ENCODE data around the gene FLACC1. TPM values are rescaled to one million over a fixed set of nuclear protein-coding genes. Genes with fewer than 3 reads are reported as not detected.
A peak's percentile ranks its signal among the peaks of the same experiment; 100 is the strongest.

The FLACC1 gene
- total and polyA plus RNA-seq, 9 of the 15 experiments (the other 6 are each of a cell fraction or from before 2014, with no cell fraction given) = 0.07 to 0.68 (median 0.22) TPM; not detected in 2

GRCh38 chr2:201271917-201272316 lies 85.2 kb downstream of the FLACC1 start:
- no peaks in the 10 kb centered on the region for H3K9me1 ChIP-seq (ENCODE audit: control insufficient read depth, insufficient read depth, low read length)
- H3K9me3 ChIP-seq (replicated peaks; ENCODE audit: control insufficient read depth, insufficient read depth, low read depth, low read length) = no peaks in the 10 kb centered on the region
- TF ChIP-seq TRIM28 (IDR thresholded peaks at IDR 0.05) (no peak), POLR2B (IDR thresholded peaks at IDR 0.05; ENCODE audit: low read depth, partially characterized antibody) (peak; percentile 43), TSC22D4 (tag; IDR thresholded peaks at IDR 0.05) (0 out of 2 replicates have a peak, but pooled peaks have one; percentile 12)
- no peak overlapping the region for H3K4me2 ChIP-seq (ENCODE audit: insufficient read depth, low read length)
- no peaks in the 10 kb centered on the region for H3K27me3 ChIP-seq (ENCODE audit: control insufficient read depth in 2 of 2, insufficient read depth in 2 of 2, low read length in 2 of 2)
- H4K20me1 ChIP-seq (replicated peaks; ENCODE audit: control insufficient read depth, insufficient read depth, low read length) = no peaks in the 10 kb centered on the region
- FAIRE-seq = no peak
- no peak overlapping the region for H3K9ac ChIP-seq (ENCODE audit: insufficient read depth in 1 of 2, low read depth in 2 of 2, low read length in 2 of 2)
- no peak overlapping the region for H3K4me3 ChIP-seq
- H3K27ac ChIP-seq (ENCODE audit: extremely low read depth, low read depth, low read length) = no peak overlapping the region
- BruUV-seq (replicated peaks) = no TSS peak
- ChIA-PET CTCF (ENCODE audit: low intra/inter-chr PET ratio) (no interaction called here), POLR2A (no interaction called here)
- peaks cover 0 to 8% of the 10 kb centered on the region in 2 experiments; a peak in 3 of 5 replicates for H3K4me1 ChIP-seq (replicated peaks in 1 of 2; ENCODE audit: control insufficient read depth in 2 of 2, insufficient read depth in 2 of 2, low read length in 2 of 2)
- in situ Hi-C loops (cut with MboI) = no loop called here
- 90% methylated on average over 2 of the region's 2 CpGs for WGBS (ENCODE audit: insufficient coverage, low coverage, missing lambda C conversion rate)
- no peaks in the 10 kb centered on the region for H3K79me2 ChIP-seq (ENCODE audit: control insufficient read depth, insufficient read depth, low read length)
- intact Hi-C loops (cut with micrococcal nuclease) = no loop called here
- ATAC-seq = no peak
- peaks cover 70% of the 10 kb centered on the region; the same call in 2 of the 3 replicates for H3K36me3 ChIP-seq (ENCODE audit: control insufficient read depth, insufficient read depth, low read length)
- H2AFZ ChIP-seq (ENCODE audit: low read depth, low read length) = no peak overlapping the region
- no peak for DNase-seq (ENCODE audit: extremely low read depth in 1 of 4, low spot score in 3 of 4)

GRCh38 chr2:201270293-201271001 lies 86.7 kb downstream of the FLACC1 start:
- ATAC-seq (peak; percentile 61), DNase-seq (ENCODE audit: extremely low read depth in 1 of 4, low spot score in 3 of 4) (no peak), FAIRE-seq (no peak)
- Histone ChIP-seq H3K79me2 (ENCODE audit: control insufficient read depth, insufficient read depth, low read length) (0 out of 3 replicates have a peak, but pooled peaks cover 2% of the 10 kb centered on the region), H3K4me1 (replicated peaks in 1 of 2; ENCODE audit: control insufficient read depth in 2 of 2, insufficient read depth in 2 of 2, low read length in 2 of 2) (peaks cover 0 to 8% of the 10 kb centered on the region in 2 experiments; a peak in 3 of 5 replicates), H3K9me1 (ENCODE audit: control insufficient read depth, insufficient read depth, low read length) (no peaks in the 10 kb centered on the region), H2AFZ (ENCODE audit: low read depth, low read length) (no peak overlapping the region), H3K36me3 (ENCODE audit: control insufficient read depth, insufficient read depth, low read length) (peaks cover 56% of the 10 kb centered on the region; the same call in 2 of the 3 replicates), H3K27me3 (ENCODE audit: control insufficient read depth in 2 of 2, insufficient read depth in 2 of 2, low read length in 2 of 2) (no peaks in the 10 kb centered on the region), H4K20me1 (replicated peaks; ENCODE audit: control insufficient read depth, insufficient read depth, low read length) (no peaks in the 10 kb centered on the region), H3K9me3 (replicated peaks; ENCODE audit: control insufficient read depth, insufficient read depth, low read depth, low read length) (no peaks in the 10 kb centered on the region), H3K4me3 (no peak overlapping the region), H3K9ac (ENCODE audit: insufficient read depth in 1 of 2, low read depth in 2 of 2, low read length in 2 of 2) (no peak overlapping the region), H3K4me2 (ENCODE audit: insufficient read depth, low read length) (peak overlapping the region; percentile 3; the same call in 1 of the 2 replicates), H3K27ac (ENCODE audit: extremely low read depth, low read depth, low read length) (peak overlapping the region; percentile 10; the same call in 1 of the 3 replicates)
- POLR2A ChIA-PET = interaction anchor here (1.5 kb wide), 1 partner anchor 9 kb away, joined by 4 read pairs; no protein-coding TSS in a partner anchor
- in situ Hi-C loops (cut with MboI) (no loop called here), intact Hi-C loops (cut with micrococcal nuclease) (no loop called here)
- 89% methylated on average over 9 of the region's 9 CpGs for whole genome bisulfite sequencing (ENCODE audit: insufficient coverage, low coverage, missing lambda C conversion rate)
- CTCF ChIA-PET (ENCODE audit: low intra/inter-chr PET ratio) = no interaction called here
- TF ChIP-seq POLR2AphosphoS2 (IDR thresholded peaks at IDR 0.05; ENCODE audit: low read length) (no peak), HOMEZ (CRISPR knock-in tag; IDR thresholded peaks at IDR 0.05) (no peak), ZNF121 (CRISPR knock-in tag; conservative IDR thresholded peaks at IDR 0.05) (peak; percentile 72)
- no TSS peak for BruUV-seq (replicated peaks)
